Natural killer cell (primary cell): Measurements from ENCODE around the gene MTG2. TPM values are rescaled to one million over a fixed set of nuclear protein-coding genes. Genes with fewer than 3 reads are reported as not detected.
"Not testable (repeated sequence)": the region's sequence is repeated elsewhere in the genome, so short reads cannot be mapped to it uniquely, and the experiment has no call there.

Source experiments
- ATAC-seq, 3 donors: fragments of 150-1000 bp in 2 of 3; fragments of 200-7000 bp in 1 of 3; cut with Tn5 transposase; 1 replicate in 1 of 3; 2 replicates in 2 of 3; pipeline ENCODE4 v1.10.0; 2021; ENCODE audit warnings: mild to moderate bottlenecking in 2 of 3, moderate library complexity in 2 of 3
- DNase-seq, 2 donors: peaks; one replicate each; pipeline versions ENCODE4 v3.0.0 to v3.0.0-alpha.2; 2013 to 2021; ENCODE audit warnings: mixed read lengths in 1 of 2
- H3K27ac ChIP-seq: one replicate; pipeline ENCODE4 v1.5.1; 2013; ENCODE audit warnings: mild to moderate bottlenecking, low read length
- H3K27me3 ChIP-seq: one replicate; pipeline ENCODE4 v1.6.1; 2013; ENCODE audit warnings: low read length; ENCODE audit not compliant: control insufficient read depth, insufficient read depth
- H3K36me3 ChIP-seq: one replicate; pipeline ENCODE4 v1.6.1; 2013; ENCODE audit warnings: low read length; ENCODE audit not compliant: control insufficient read depth, insufficient read depth
- H3K4me1 ChIP-seq: one replicate; pipeline ENCODE4 v1.6.1; 2013; ENCODE audit warnings: low read length; ENCODE audit not compliant: control insufficient read depth, insufficient read depth
- H3K4me3 ChIP-seq: one replicate; pipeline ENCODE4 v1.5.1; 2013; ENCODE audit warnings: low read length
- H3K9me3 ChIP-seq: one replicate; pipeline ENCODE4 v1.6.1; 2013; ENCODE audit warnings: low read length; ENCODE audit not compliant: control insufficient read depth, insufficient read depth
- H3K27ac Mint-ChIP-seq, 2 donors: one replicate each; pipeline ENCODE4 v1.8.0; 2022; ENCODE audit warnings: mild to moderate bottlenecking in 2 of 2, mixed read lengths in 2 of 2, moderate library complexity in 1 of 2
- H3K27me3 Mint-ChIP-seq, 2 donors: one replicate each; pipeline ENCODE4 v1.8.0; 2022; ENCODE audit warnings: low read depth in 2 of 2, mixed read lengths in 2 of 2
- H3K36me3 Mint-ChIP-seq: one replicate; pipeline ENCODE4 v1.8.0; 2022; ENCODE audit warnings: mixed read lengths
- H3K4me1 Mint-ChIP-seq, 2 donors: one replicate each; pipeline ENCODE4 v1.8.0; 2022; ENCODE audit warnings: mixed read lengths in 2 of 2
- H3K4me3 Mint-ChIP-seq: one replicate; pipeline ENCODE4 v1.8.0; 2022; ENCODE audit warnings: mild to moderate bottlenecking, moderate library complexity, mixed read lengths
- H3K9me3 Mint-ChIP-seq, 2 donors: one replicate each; pipeline ENCODE4 v1.8.0; 2022; ENCODE audit warnings: mixed read lengths in 2 of 2
- WGBS: methylation state at CpG from one replicate; pipeline ENCODE4 v1.1.7; 2013; ENCODE audit warnings: missing lambda C conversion rate; ENCODE audit not compliant: insufficient coverage; 5-methylcytosine and 5-hydroxymethylcytosine counted together
- intact Hi-C: fragments of 100-400 bp; cut with micrococcal nuclease; formaldehyde crosslinking; loops from one replicate; pipeline ENCODE4 v1.14.2; 2022
- total RNA-seq, 4 donors: library from RNA; stranded (reverse); fragments of 120-200 nt in 1 of 4; gene quantifications; one replicate each; pipeline versions ENCODE4 v1.2.3 to v1.2.4, GENCODE V29; 2013 to 2022
- TF ChIP-seq, protein P1 (sequence below): fragments of 200-600 bp; IDR thresholded peaks from one replicate; pipeline ENCODE4 v1.8.0; 2022; ENCODE audit warnings: antibody characterized with exemption

Gene MTG2
- total RNA-seq, 3 donors from 2014 or later (not counting 1 experiment from before 2014, with no cell fraction given), result 16.8 to 25.8 (median 25.3) TPM

DNA sequence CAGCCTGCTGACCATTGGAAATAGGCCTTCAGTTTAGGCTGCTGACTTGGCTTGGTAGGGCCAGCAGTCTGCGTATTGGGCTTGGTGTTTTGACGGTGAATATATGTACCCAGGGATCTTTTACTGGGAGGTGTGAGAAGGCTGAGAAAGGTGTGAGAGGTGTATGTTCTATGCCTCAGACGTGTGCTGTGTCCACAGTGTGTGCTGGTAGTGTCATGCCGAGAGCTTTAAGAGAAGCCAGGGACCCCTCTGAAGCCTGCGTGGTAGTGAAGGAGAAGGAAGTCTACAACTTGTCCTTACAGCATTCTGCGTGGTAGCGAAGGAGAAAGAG lies 37.2 kb upstream of the MTG2 start:
- Histone ChIP-seq H3K27me3 (no peaks in the 10 kb centered on the region), H3K27ac (no peak overlapping the region), H3K9me3 (no peaks in the 10 kb centered on the region), H3K4me1 (peaks cover 28% of the 10 kb centered on the region), H3K36me3 (no peaks in the 10 kb centered on the region), H3K4me3 (no peak overlapping the region)
- intact Hi-C loops, result no loop called here
- Mint-ChIP-seq H3K4me3 (peak overlapping the region; percentile 91), H3K9me3 (no peaks in the 10 kb centered on the region), H3K36me3 (no peaks in the 10 kb centered on the region), H3K27ac (peak overlapping the region; percentile 16 to 84), H3K4me1 (peaks cover 44 to 55% of the 10 kb centered on the region in 2 donors), H3K27me3 (no peaks in the 10 kb centered on the region)
- DNase-seq (no peak), ATAC-seq (no peak)
- 94% methylated on average over 6 of the region's 7 CpGs for WGBS
- TF ChIP-seq, protein P1, sequence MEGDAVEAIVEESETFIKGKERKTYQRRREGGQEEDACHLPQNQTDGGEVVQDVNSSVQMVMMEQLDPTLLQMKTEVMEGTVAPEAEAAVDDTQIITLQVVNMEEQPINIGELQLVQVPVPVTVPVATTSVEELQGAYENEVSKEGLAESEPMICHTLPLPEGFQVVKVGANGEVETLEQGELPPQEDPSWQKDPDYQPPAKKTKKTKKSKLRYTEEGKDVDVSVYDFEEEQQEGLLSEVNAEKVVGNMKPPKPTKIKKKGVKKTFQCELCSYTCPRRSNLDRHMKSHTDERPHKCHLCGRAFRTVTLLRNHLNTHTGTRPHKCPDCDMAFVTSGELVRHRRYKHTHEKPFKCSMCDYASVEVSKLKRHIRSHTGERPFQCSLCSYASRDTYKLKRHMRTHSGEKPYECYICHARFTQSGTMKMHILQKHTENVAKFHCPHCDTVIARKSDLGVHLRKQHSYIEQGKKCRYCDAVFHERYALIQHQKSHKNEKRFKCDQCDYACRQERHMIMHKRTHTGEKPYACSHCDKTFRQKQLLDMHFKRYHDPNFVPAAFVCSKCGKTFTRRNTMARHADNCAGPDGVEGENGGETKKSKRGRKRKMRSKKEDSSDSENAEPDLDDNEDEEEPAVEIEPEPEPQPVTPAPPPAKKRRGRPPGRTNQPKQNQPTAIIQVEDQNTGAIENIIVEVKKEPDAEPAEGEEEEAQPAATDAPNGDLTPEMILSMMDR, result no peak

DNA sequence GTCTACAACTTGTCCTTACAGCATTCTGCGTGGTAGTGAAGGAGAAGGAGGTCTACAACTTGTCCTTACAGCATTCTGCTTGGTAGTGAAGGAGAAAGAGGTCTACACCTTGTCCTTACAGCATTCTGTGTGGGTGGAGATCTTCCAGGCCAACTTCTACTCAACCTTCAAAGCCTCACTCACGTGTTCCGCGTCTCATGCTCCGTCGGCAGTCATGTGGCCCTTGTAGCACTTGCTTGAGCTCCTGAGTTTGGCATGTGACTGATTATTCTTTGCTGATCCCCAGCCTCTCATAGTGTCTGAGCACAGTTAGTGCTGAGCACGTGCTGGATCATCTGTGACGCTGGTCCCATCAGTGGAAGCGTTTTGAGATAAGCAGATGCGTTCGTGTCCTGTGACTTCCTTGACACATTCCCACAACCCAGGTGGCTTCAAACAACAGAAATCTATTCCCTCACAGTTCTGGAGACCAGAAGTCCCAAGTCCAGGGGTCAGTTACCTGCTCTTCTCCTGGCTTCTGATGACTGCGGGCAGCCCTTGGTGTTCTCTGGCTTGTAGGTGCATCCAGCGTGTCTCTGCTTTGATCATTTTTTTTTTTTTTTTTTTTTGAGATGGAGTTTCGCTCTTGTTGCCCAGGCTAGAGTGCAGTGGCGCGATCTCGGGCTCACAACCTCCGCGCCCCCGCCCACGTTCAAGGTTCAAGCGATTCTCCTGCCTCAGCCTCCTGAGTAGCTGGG lies 36.6 kb upstream of the MTG2 start:
- peaks cover 23% of the 10 kb centered on the region for H3K4me1 ChIP-seq
- TF ChIP-seq, protein P1, result no peak
- H3K4me3 Mint-ChIP-seq, result peak overlapping the region; percentile 6

DNA sequence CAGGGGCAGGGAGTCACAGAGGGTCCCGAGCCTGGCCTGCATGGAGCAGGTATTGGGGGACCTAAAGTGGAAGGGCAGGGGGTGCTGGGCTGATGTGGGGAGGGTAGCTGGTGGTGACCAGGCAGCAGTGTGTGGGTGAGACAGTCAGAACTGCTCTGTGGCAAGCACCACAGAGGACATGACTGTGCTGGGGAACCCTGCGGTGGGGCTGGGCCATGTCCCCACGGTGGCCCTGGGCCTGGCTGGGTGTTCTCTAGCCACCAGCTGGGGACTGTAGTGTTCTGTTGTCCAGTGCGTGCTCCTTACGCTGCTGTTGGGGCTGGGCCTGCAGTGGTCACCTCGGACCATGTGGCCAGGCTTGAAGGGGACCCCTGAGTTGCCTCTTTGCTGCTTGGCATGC lies 35.7 kb upstream of the MTG2 start:
- WGBS, result over 99% methylated on average over 6 of the region's 6 CpGs
- Histone ChIP-seq H3K27me3 (no peaks in the 10 kb centered on the region), H3K4me3 (no peak overlapping the region), H3K4me1 (peaks cover 14% of the 10 kb centered on the region), H3K27ac (no peak overlapping the region), H3K9me3 (no peaks in the 10 kb centered on the region), H3K36me3 (no peaks in the 10 kb centered on the region)
- ATAC-seq, result no peak
- H3K36me3 Mint-ChIP-seq, result no peaks in the 10 kb centered on the region
- H3K4me1 Mint-ChIP-seq, result peaks cover 30 to 43% of the 10 kb centered on the region in 2 donors
- no peaks in the 10 kb centered on the region for H3K27me3 Mint-ChIP-seq
- no peak for DNase-seq
- H3K4me3 Mint-ChIP-seq, result no peak overlapping the region
- TF ChIP-seq, protein P1, result no peak
- no peak overlapping the region for H3K27ac Mint-ChIP-seq
- intact Hi-C loops, result no loop called here
- H3K9me3 Mint-ChIP-seq, result no peaks in the 10 kb centered on the region

More for the DNA sequence above, 36.6 kb upstream of the MTG2 start:
- peaks cover 40 to 50% of the 10 kb centered on the region in 2 donors for H3K4me1 Mint-ChIP-seq
- WGBS, result 97% methylated on average over 22 of the region's 22 CpGs
- no peaks in the 10 kb centered on the region for H3K36me3 ChIP-seq
- H3K27ac ChIP-seq, result no peak overlapping the region
- no peak for ATAC-seq
- intact Hi-C loops, result no loop called here
- H3K27me3 Mint-ChIP-seq, result no peaks in the 10 kb centered on the region
- no peaks in the 10 kb centered on the region for H3K27me3 ChIP-seq
- H3K9me3 Mint-ChIP-seq, result no peaks in the 10 kb centered on the region
- H3K36me3 Mint-ChIP-seq, result no peaks in the 10 kb centered on the region
- no peak overlapping the region for H3K27ac Mint-ChIP-seq
- DNase-seq, result no peak
- no peak overlapping the region for H3K4me3 ChIP-seq
- no peaks in the 10 kb centered on the region for H3K9me3 ChIP-seq

- H3K4me1 Mint-ChIP-seq, result peaks cover 28 to 44% of the 10 kb centered on the region in 2 donors
- WGBS, result 98% methylated on average over 9 of the region's 9 CpGs
- H3K27ac Mint-ChIP-seq, result no peak overlapping the region
Measured at GRCh38 chr20:62147528-62147927, 35.3 kb upstream of the MTG2 start.

GRCh38 chr20:62148383-62148782 lies 34.4 kb upstream of the MTG2 start:
- H3K9me3 Mint-ChIP-seq, H3K4me3 ChIP-seq, H3K27ac ChIP-seq, H3K27me3 Mint-ChIP-seq, intact Hi-C loops, H3K27me3 ChIP-seq, ATAC-seq, H3K36me3 ChIP-seq, H3K4me3 Mint-ChIP-seq, H3K9me3 ChIP-seq, DNase-seq, H3K27ac Mint-ChIP-seq, H3K36me3 Mint-ChIP-seq: not testable (repeated sequence)
- 95% methylated on average over 9 of the region's 10 CpGs for WGBS
- H3K4me1 Mint-ChIP-seq, result peaks cover 28 to 44% of the 10 kb centered on the region in 2 donors
- peaks cover 11% of the 10 kb centered on the region for H3K4me1 ChIP-seq

More at GRCh38 chr20:62147528-62147927, 35.3 kb upstream of the MTG2 start:
- H3K27me3 Mint-ChIP-seq, result no peaks in the 10 kb centered on the region
- H3K4me3 ChIP-seq, result no peak overlapping the region
- DNase-seq (no peak), ATAC-seq (no peak)
- peaks cover 11% of the 10 kb centered on the region for H3K4me1 ChIP-seq
- H3K9me3 ChIP-seq, result no peaks in the 10 kb centered on the region
- no peak overlapping the region for H3K4me3 Mint-ChIP-seq
- intact Hi-C loops, result no loop called here
- no peaks in the 10 kb centered on the region for H3K27me3 ChIP-seq
- no peak overlapping the region for H3K27ac ChIP-seq
- no peaks in the 10 kb centered on the region for H3K36me3 Mint-ChIP-seq
- H3K36me3 ChIP-seq, result no peaks in the 10 kb centered on the region
- no peaks in the 10 kb centered on the region for H3K9me3 Mint-ChIP-seq
- TF ChIP-seq, protein P1, result no peak
